HG03060 (cell line): ENCODE data around the gene OR5AK2.
"Not testable (repeated sequence)": the region's sequence is repeated elsewhere in the genome, so short reads cannot be mapped to it uniquely, and the experiment has no call there.

ENCODE experiments used
- ATAC-seq: cut with Tn5 transposase; IDR thresholded peaks from one replicate; pipeline ENCODE4 v1.9.1; 2021; ENCODE audit warnings: low read depth, moderate number of reproducible peaks; ENCODE audit not compliant: unreplicated experiment

Gene OR5AK2

DNA sequence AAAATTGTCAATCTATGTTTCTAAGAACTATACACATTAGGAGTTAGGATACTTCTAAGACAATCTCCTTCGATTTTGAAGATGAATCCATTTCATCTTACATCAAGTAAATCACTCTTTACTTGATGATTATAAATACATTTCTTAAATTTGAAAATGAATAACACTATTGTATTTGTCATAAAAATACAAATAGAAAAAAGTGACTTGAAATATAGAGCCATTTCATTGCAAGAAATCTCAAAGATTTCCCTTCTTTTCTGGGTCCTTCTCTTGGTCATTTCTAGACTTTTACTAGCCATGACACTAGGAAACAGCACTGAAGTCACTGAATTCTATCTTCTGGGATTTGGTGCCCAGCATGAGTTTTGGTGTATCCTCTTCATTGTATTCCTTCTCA is at the start of gene OR5AK2:
TSS of gene OR5AK2 (plus strand) at position 301 of the 400 bp plus-strand sequence. CDS start at position 301, 0 bp downstream.
- no peak for ATAC-seq

DNA sequence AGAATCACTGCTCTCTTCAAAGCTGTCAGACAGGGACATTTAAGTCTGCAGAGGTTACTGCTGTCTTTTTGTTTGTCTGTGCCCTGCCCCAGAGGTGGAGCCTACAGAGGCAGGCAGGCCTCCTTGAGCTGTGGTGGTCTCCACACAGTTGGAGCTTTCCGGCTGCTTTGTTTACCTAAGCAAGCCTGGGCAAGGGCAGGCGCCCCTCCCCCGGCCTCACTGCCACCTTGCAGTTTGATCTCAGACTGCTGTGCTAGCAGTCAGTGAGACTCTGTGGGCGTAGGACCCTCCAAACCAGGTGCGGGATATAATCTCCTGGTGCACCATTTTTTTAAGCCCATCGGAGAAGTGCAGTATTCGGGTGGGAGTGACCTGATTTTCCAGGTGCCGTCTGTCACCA is 43.2 kb upstream of the OR5AK2 start:
- ATAC-seq, result not testable (repeated sequence)

GRCh38 chr11:56948991-56949515 is 39.7 kb upstream of the OR5AK2 start:
- ATAC-seq, result no peak

DNA sequence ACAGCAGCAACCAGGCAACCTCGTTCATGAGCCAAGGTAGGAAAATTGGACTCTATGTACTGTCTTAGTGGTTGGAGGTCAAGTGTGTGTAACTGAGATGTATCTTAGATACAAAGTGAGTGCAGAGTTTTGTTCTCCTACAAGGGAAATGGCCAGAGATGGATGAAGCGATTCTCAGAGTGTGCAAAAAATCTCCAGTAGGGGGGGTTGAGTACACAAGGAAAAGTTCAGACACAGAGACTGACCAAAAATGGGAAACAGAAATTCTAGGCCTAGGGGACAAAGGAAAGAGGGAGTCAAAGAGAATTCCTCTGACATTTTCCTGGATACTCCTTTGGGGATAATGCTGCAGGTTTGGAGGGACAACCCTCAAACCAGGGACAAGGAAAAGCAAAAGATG is 38.2 kb upstream of the OR5AK2 start:
- ATAC-seq, result no peak

DNA sequence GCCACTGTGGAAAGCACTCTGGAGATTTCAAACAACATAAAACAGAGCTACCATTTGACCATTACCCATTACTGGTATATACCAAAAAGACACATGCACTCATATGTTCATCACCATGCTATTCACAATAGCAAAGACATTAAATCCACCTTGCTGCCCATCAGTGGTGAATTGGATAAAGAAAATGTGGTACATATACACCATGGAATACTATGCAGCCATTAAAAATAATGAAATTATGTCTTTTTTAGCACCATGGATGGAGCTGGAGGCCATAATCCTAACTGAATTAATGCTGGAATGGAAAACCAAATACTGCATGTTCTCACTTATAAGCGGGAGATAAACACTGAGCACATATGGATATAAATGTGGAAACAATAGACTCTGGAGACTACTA is 34.8 kb upstream of the OR5AK2 start:
- ATAC-seq, result not testable (repeated sequence)

DNA sequence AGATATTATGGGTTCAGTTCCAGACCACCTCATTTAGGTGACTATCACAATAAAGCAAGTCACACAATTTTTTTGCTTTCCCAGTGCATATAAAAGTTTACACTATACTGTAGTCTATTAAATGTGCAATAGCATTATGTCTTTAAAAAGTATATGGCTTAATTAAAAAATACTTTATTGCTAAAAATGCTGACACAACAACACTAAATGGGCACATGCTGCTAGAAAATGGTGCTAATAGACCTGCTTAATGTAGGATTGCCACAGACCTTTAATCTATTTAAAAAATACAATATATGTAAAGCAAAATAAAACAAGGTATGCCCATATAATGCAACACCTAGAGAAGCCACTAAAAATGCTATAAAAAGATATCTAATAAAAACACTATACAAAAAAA is 27.1 kb upstream of the OR5AK2 start:
- no peak for ATAC-seq

GRCh38 chr11:56967726-56968125 is 21.0 kb upstream of the OR5AK2 start:
- no peak for ATAC-seq

- no peak for ATAC-seq
Measured at GRCh38 chr11:56968524-56968923, 20.2 kb upstream of the OR5AK2 start.

DNA sequence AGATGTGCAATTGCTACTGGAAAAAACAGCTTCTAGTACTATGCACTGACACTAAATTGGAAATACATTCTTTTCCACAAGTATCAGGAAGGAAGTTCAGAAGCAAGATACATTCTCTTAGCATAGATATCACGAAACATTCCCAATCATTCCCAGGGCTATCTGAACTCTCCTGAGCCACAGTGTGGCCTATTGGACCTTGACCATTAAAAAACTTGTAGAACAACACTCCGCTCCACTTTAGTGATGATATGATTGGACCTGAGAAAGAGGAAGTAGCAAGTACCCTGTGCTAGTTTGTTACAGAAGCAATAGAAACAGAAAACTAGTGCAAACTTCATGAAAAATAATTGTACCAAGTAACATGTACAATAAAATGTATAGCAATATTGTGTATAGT is 11.4 kb upstream of the OR5AK2 start:
- no peak for ATAC-seq

DNA sequence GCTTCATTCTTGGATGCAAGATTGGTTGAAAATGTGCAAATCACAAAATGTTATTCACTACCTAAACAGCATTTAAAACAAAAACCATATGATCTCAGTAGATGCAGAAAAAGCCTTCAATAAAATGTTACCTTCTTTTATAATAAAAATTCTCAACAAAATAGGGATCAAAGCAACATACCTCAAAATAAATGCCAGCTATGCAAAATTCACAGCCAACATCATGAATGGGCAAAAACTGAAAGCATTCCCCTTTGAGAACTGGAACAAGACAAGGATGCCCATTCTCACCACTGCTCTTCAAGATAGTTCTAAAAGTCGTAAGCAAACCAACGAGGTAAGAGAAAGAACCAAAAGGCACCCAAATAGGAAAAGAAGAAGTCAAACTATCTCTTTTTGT is 2.0 kb downstream of the OR5AK2 start:
- ATAC-seq, result no peak

DNA sequence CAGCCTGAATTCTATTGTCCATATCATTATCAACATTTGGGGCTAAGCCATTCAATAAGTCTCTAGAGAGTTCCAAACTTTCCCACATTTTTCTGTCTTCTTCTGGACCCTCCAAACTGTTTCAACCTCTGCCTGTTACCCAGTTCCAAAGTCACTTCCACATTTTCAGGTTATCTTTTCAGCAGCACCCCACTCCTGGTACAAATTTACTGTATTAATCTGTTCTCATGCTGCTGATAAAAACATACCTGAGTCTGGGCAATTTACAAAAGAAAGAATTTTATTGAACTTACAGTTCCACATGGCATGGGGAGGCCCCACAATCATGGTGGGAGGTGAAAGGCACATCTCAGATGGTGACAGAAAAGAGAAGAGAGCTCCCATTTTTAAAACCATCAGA is 5.8 kb downstream of the OR5AK2 start:
- ATAC-seq, result no peak

- ATAC-seq, result no peak
Measured at GRCh38 chr11:57001674-57002401, 13.1 kb downstream of the OR5AK2 start.

GRCh38 chr11:57008373-57008772 is 19.7 kb downstream of the OR5AK2 start:
- ATAC-seq, result no peak

- ATAC-seq, result no peak
Measured at GRCh38 chr11:57015679-57016078, 27.0 kb downstream of the OR5AK2 start.

- ATAC-seq, result no peak
Measured at GRCh38 chr11:57031556-57031955, 42.8 kb downstream of the OR5AK2 start.
